SK-N-SH (cell line): ENCODE measurements around the gene METTL17. TPM values are rescaled to one million over a fixed set of nuclear protein-coding genes. Genes with fewer than 3 reads are reported as not detected.

Source experiments
- CTCF ChIA-PET: fragments of 300-600, 350-600 bp; formaldehyde crosslinking; extraction: SDS; loops from one replicate; lab custom pipeline; 2021; lab: Yijun Ruan, JAX
- POLR2A ChIA-PET: fragments of 350-600 bp; sonication (Branson Sonifier 250); formaldehyde crosslinking; extraction: SDS; loops from one replicate; lab custom pipeline; 2020; ENCODE audit warnings: antibody characterized with exemption, inconsistent platforms; lab: Yijun Ruan, JAX
- DNase-seq: peaks from one replicate; pipeline ENCODE4 v3.0.0; 2012
- H2AFZ ChIP-seq: fragments of 200-600 bp; sonication (generic); 2 replicates; pipeline ENCODE4 v1.8.1; 2016; ENCODE audit warnings: antibody characterized with exemption, mild to moderate bottlenecking, low read depth
- H3F3A ChIP-seq: fragments of 200-600 bp; sonication (generic); replicated peaks from 2 replicates; pipeline ENCODE3; 2016; ENCODE audit warnings: antibody characterized with exemption, mild to moderate bottlenecking; ENCODE audit not compliant: insufficient read depth
- H3K27ac ChIP-seq, 2 experiments: fragments of 200-500 bp in 1 of 2; fragments of 200-600 bp in 1 of 2; sonication (Bioruptor generic) in 1 of 2; sonication (generic), shearing (Covaris generic) in 1 of 2; 2 replicates each; pipeline versions ENCODE4 v1.5.1 to v1.6.1; 2014 to 2016; ENCODE audit warnings: low read depth in 2 of 2, inconsistent platforms in 1 of 2, low read length in 1 of 2, mild to moderate bottlenecking in 1 of 2, mixed read lengths in 1 of 2
- H3K27me3 ChIP-seq: fragments of 200-600 bp; sonication (generic), shearing (Covaris generic); 2 replicates; pipeline ENCODE4 v1.6.1; 2016; ENCODE audit warnings: mixed run types; ENCODE audit not compliant: insufficient read depth
- H3K36me3 ChIP-seq, 2 experiments: fragments of 200-500 bp in 1 of 2; fragments of 200-600 bp in 1 of 2; sonication (Bioruptor generic) in 1 of 2; sonication (generic) in 1 of 2; replicated peaks in 1 of 2; 2 replicates each; pipeline versions ENCODE3 to v1.5.1; 2014 to 2016; ENCODE audit warnings: low read length in 1 of 2, mild to moderate bottlenecking in 1 of 2; ENCODE audit not compliant: insufficient read depth in 2 of 2, control insufficient read depth in 1 of 2
- H3K4me1 ChIP-seq, 2 experiments: fragments of 200-500 bp in 1 of 2; fragments of 200-600 bp in 1 of 2; sonication (Bioruptor generic) in 1 of 2; sonication (generic), shearing (Covaris generic) in 1 of 2; 2 replicates each; pipeline versions ENCODE4 v1.5.1 to v1.6.1; 2014 to 2016; ENCODE audit warnings: low read depth in 1 of 2, low read length in 1 of 2, mixed run types in 1 of 2; ENCODE audit not compliant: insufficient read depth in 2 of 2, control insufficient read depth in 1 of 2
- H3K4me2 ChIP-seq: fragments of 200-600 bp; sonication (generic), shearing (Covaris generic); 2 replicates; pipeline ENCODE4 v1.6.1; 2017; ENCODE audit warnings: mixed run types
- H3K4me3 ChIP-seq, 2 experiments: fragments of 200-500 bp in 1 of 2; fragments of 200-600 bp in 1 of 2; sonication (Bioruptor generic) in 1 of 2; sonication (generic), shearing (Covaris generic) in 1 of 2; 2 replicates each; pipeline versions ENCODE4 v1.5.1 to v1.8.1; 2014 to 2016; ENCODE audit warnings: low read depth in 2 of 2, inconsistent platforms in 1 of 2, low read length in 1 of 2, mild to moderate bottlenecking in 1 of 2, mixed read lengths in 1 of 2, moderate library complexity in 1 of 2
- H3K79me2 ChIP-seq: fragments of 200-600 bp; sonication (generic); 2 replicates; pipeline ENCODE4 v1.8.1; 2017; ENCODE audit warnings: mild to moderate bottlenecking; ENCODE audit not compliant: insufficient read depth
- H3K9ac ChIP-seq: fragments of 200-600 bp; sonication (generic); 2 replicates; pipeline ENCODE4 v1.6.1; 2017; ENCODE audit warnings: mixed run types
- H3K9me2 ChIP-seq: fragments of 200-600 bp; sonication (generic); 2 replicates; pipeline ENCODE4 v1.6.1; 2017; ENCODE audit warnings: mixed run types
- H3K9me3 ChIP-seq: fragments of 200-600 bp; sonication (generic); 2 replicates; pipeline ENCODE4 v1.6.1; 2017; ENCODE audit warnings: mixed run types, mild to moderate bottlenecking, moderate library complexity
- H4K20me1 ChIP-seq: fragments of 200-600 bp; sonication (generic); 2 replicates; pipeline ENCODE4 v1.6.1; 2017; ENCODE audit warnings: mild to moderate bottlenecking, mixed run types; ENCODE audit not compliant: insufficient read depth
- CHD2 ChIP-seq: fragments of 150-350 bp; IDR thresholded peaks from 2 replicates; pipeline ENCODE4 v1.6.1; 2018; ENCODE audit warnings: low read length; ENCODE audit not compliant: partially characterized antibody
- CTCF ChIP-seq: fragments of 200-600 bp; sonication (generic); IDR thresholded peaks from 2 replicates; pipeline ENCODE4 v1.6.1; 2017; ENCODE audit warnings: antibody characterized with exemption, mild to moderate bottlenecking, moderate library complexity
- ELF1 ChIP-seq: IDR thresholded peaks from 2 replicates; pipeline ENCODE4 v1.4.0; 2012
- FOXJ3 ChIP-seq: sonication (generic); formaldehyde crosslinking; IDR thresholded peaks from 2 replicates; pipeline ENCODE4 v1.5.1; 2020; ENCODE audit warnings: mild to moderate bottlenecking, missing genetic modification reagents
- GABPA ChIP-seq: IDR thresholded peaks from 2 replicates; pipeline ENCODE4 v1.4.0; 2012; ENCODE audit warnings: low read depth, mild to moderate bottlenecking
- MEF2A ChIP-seq: IDR thresholded peaks from 2 replicates; pipeline ENCODE4 v1.4.0; 2012; ENCODE audit warnings: low read depth, borderline replicate concordance
- NRF1 ChIP-seq: IDR thresholded peaks from 2 replicates; pipeline ENCODE4 v1.6.1; 2012; ENCODE audit warnings: low read depth, mild to moderate bottlenecking, low read length
- PBX3 ChIP-seq: IDR thresholded peaks from 2 replicates; pipeline ENCODE4; 2012
- RAD21 ChIP-seq: IDR thresholded peaks from 2 replicates; pipeline ENCODE4 v1.6.1; 2012; ENCODE audit warnings: mild to moderate bottlenecking, low read length
- RCOR1 ChIP-seq: fragments of 150-350 bp; IDR thresholded peaks from 2 replicates; pipeline ENCODE4 v1.6.1; 2017; ENCODE audit warnings: antibody characterized with exemption, low read length
- REST ChIP-seq: IDR thresholded peaks from 2 replicates; pipeline ENCODE4 v1.6.1; 2012; ENCODE audit warnings: mild to moderate bottlenecking, low read depth, low read length, moderate library complexity
- RXRA ChIP-seq: IDR thresholded peaks from 2 replicates; pipeline ENCODE4 v1.4.0; 2012; ENCODE audit warnings: low read depth, mild to moderate bottlenecking, borderline replicate concordance
- SIN3A ChIP-seq: IDR thresholded peaks from 2 replicates; pipeline ENCODE4 v1.6.1; 2012; ENCODE audit warnings: low read depth, mild to moderate bottlenecking, low read length, moderate library complexity, borderline replicate concordance
- SMC3 ChIP-seq: IDR thresholded peaks from 2 replicates; pipeline ENCODE4 v1.6.1; 2012; ENCODE audit warnings: low read depth, low read length, improper control_type of control experiment
- TAF1 ChIP-seq: IDR thresholded peaks from 2 replicates; pipeline ENCODE4 v1.6.1; 2012; ENCODE audit warnings: low read depth, mild to moderate bottlenecking, low read length, moderate library complexity, borderline replicate concordance
- TCF12 ChIP-seq: IDR thresholded peaks from 2 replicates; pipeline ENCODE4 v1.4.0; 2012
- TEAD4 ChIP-seq: IDR thresholded peaks from 2 replicates; pipeline ENCODE4 v1.4.0; 2012; ENCODE audit warnings: mild to moderate bottlenecking, borderline replicate concordance; ENCODE audit not compliant: insufficient read depth
- WGBS: methylation state at CpG from one replicate; pipeline ENCODE4 v1.1.6; 2017; ENCODE audit warnings: low lambda C conversion rate; 5-methylcytosine and 5-hydroxymethylcytosine counted together
- polyA plus RNA-seq, 3 experiments: library from polyadenylated mRNA; depleted of rRNA; stranded (reverse); fragments of >200 nt; gene quantifications; 2 replicates each; pipeline ENCODE4 v1.2.3, GENCODE V29; 2012

METTL17 gene
- polyA plus RNA-seq, 1 of the 3 experiments (the other 2 are of a cell fraction), result 104 TPM

- POLR2A ChIA-PET, result no interaction called here
- DNase-seq, result no peak
- Histone ChIP-seq H3K4me3 (no peak overlapping the region), H2AFZ (no peak overlapping the region), H3F3A (no peaks in the 10 kb centered on the region), H3K79me2 (no peaks in the 10 kb centered on the region), H3K27me3 (peaks cover 15% of the 10 kb centered on the region), H3K4me2 (no peak overlapping the region), H3K36me3 (no peaks in the 10 kb centered on the region), H3K9ac (no peak overlapping the region), H3K4me1 (no peaks in the 10 kb centered on the region; a peak in 1 of 4 replicates), H3K9me3 (no peaks in the 10 kb centered on the region), H3K9me2 (no peaks in the 10 kb centered on the region), H4K20me1 (no peaks in the 10 kb centered on the region), H3K27ac (no peak overlapping the region)
- CTCF ChIA-PET, result interaction anchor here (1.5 to 18.2 kb wide), 5 partner anchors 13 to 90 kb away, joined by 3 to 555 read pairs (median 8); partner anchors contain the start of genes RNASE7, SLC39A2, TMEM253 and ZNF219
- TF ChIP-seq FOXJ3 (CRISPR knock-in tag) (no peak), ELF1 (no peak), CTCF (no peak)
- WGBS, result 23% methylated on average over 1 of the region's 1 CpG
Measured at GRCh38 chr14:21011136-21011535, 21.4 kb downstream of the METTL17 start.

GRCh38 chr14:21014761-21015190 lies 25.0 kb downstream of the METTL17 start:
- WGBS, result 0% methylated on average over 4 of the region's 4 CpGs
- DNase-seq, result peak; percentile 75
- peaks cover 15% of the 10 kb centered on the region for H3K27me3 ChIP-seq

More at GRCh38 chr14:21014761-21015190, 25.0 kb downstream of the METTL17 start:
- Histone ChIP-seq H3K36me3 (no peaks in the 10 kb centered on the region), H2AFZ (no peak overlapping the region), H3K4me2 (no peak overlapping the region), H3K4me3 (no peak overlapping the region; a peak in 1 of 4 replicates), H3K27ac (no peak overlapping the region), H4K20me1 (no peaks in the 10 kb centered on the region), H3K79me2 (no peaks in the 10 kb centered on the region), H3K9me2 (no peaks in the 10 kb centered on the region), H3F3A (no peaks in the 10 kb centered on the region), H3K4me1 (no peaks in the 10 kb centered on the region; a peak in 1 of 4 replicates), H3K9ac (no peak overlapping the region), H3K9me3 (no peaks in the 10 kb centered on the region)
- TF ChIP-seq RAD21, result peak; percentile 96
- peak; percentile 89 for TF ChIP-seq CTCF
- no peak for TF ChIP-seq RCOR1
- peak; percentile 17; the same call in 1 of the 2 replicates for TF ChIP-seq NRF1
- no peak for TF ChIP-seq SIN3A
- peak; percentile 96 for TF ChIP-seq SMC3
- TF ChIP-seq PBX3, result peak; percentile 86
- no peak for TF ChIP-seq TEAD4
- no peak for TF ChIP-seq ELF1
- no peak for TF ChIP-seq GABPA
- TF ChIP-seq TAF1, result no peak
- no peak for TF ChIP-seq CHD2
- no peak for TF ChIP-seq MEF2A
- no peak for TF ChIP-seq TCF12
- no peak for TF ChIP-seq RXRA
- TF ChIP-seq REST, result no peak
- ChIA-PET CTCF (interaction anchor here (0.6 to 18.2 kb wide), 52 partner anchors 9 to 634 kb away, joined by 3 to 555 read pairs (median 6); partner anchors contain the start of genes ARHGEF40, NDRG2, RNASE13 and RNASE7), POLR2A (interaction anchor here (1.0 to 2.1 kb wide), 9 partner anchors 9 to 90 kb away, joined by 3 to 15 read pairs (median 6); partner anchors contain the start of genes ARHGEF40 and NDRG2)
